MM.1S (cell line): ENCODE results near the gene TIMP4.

ENCODE experiments used
- DNase-seq: peaks from one replicate; pipeline ENCODE4 v3.0.0-alpha.2; 2015
- H2AFZ ChIP-seq: fragments of 300-600 bp; sonication (generic); 2 replicates; pipeline ENCODE4 v1.6.0; 2016; ENCODE audit warnings: antibody characterized with exemption, low read length
- H3F3A ChIP-seq: fragments of 300-600 bp; sonication (generic); 2 replicates; pipeline ENCODE4 v1.6.1; 2016; ENCODE audit warnings: mild to moderate bottlenecking, antibody characterized with exemption, low read length, moderate library complexity, mixed read lengths; ENCODE audit not compliant: insufficient read depth
- H3K27ac ChIP-seq: fragments of 300-600 bp; sonication (generic); 2 replicates; pipeline ENCODE4 v1.5.1; 2016; ENCODE audit warnings: mild to moderate bottlenecking, low read length
- H3K27me3 ChIP-seq: fragments of 300-600 bp; sonication (generic); replicated peaks from 2 replicates; pipeline ENCODE4 v1.6.0; 2016; ENCODE audit warnings: low read length; ENCODE audit not compliant: insufficient read depth
- H3K36me3 ChIP-seq: fragments of 300-600 bp; sonication (generic); replicated peaks from 2 replicates; pipeline ENCODE4 v1.6.1; 2016; ENCODE audit warnings: mild to moderate bottlenecking, low read length, mixed read lengths; ENCODE audit not compliant: insufficient read depth
- H3K4me1 ChIP-seq: fragments of 300-600 bp; sonication (generic); 2 replicates; pipeline ENCODE4 v1.6.1; 2016; ENCODE audit warnings: low read length, mixed read lengths
- H3K4me2 ChIP-seq: fragments of 300-600 bp; sonication (generic); 2 replicates; pipeline ENCODE4 v1.6.0; 2016; ENCODE audit warnings: low read depth, low read length
- H3K4me3 ChIP-seq: fragments of 300-600 bp; sonication (generic); 2 replicates; pipeline ENCODE4 v1.5.1; 2016; ENCODE audit warnings: low read length, mixed read lengths
- H3K79me2 ChIP-seq: fragments of 300-600 bp; sonication (generic); 2 replicates; pipeline ENCODE4 v1.6.1; 2016; ENCODE audit warnings: mixed run types, low read length, mixed read lengths
- H3K9ac ChIP-seq: fragments of 300-600 bp; sonication (generic); 2 replicates; pipeline ENCODE4 v1.6.1; 2016; ENCODE audit warnings: low read length, mixed read lengths
- H3K9me2 ChIP-seq: fragments of 300-600 bp; sonication (generic); replicated peaks from 2 replicates; pipeline ENCODE4 v1.6.1; 2016; ENCODE audit warnings: mild to moderate bottlenecking, low read length, mixed read lengths; ENCODE audit not compliant: insufficient read depth
- H3K9me3 ChIP-seq: fragments of 300-600 bp; sonication (generic); replicated peaks from 2 replicates; pipeline ENCODE4 v1.6.1; 2016; ENCODE audit warnings: mild to moderate bottlenecking, low read length, mixed read lengths; ENCODE audit not compliant: insufficient read depth
- H4K20me1 ChIP-seq: fragments of 300-600 bp; sonication (generic); 2 replicates; pipeline ENCODE4 v1.6.1; 2016; ENCODE audit warnings: mild to moderate bottlenecking, low read length, moderate library complexity, mixed read lengths; ENCODE audit not compliant: insufficient read depth
- EZH2 ChIP-seq: fragments of 300-600 bp; sonication (generic); optimal IDR thresholded peaks from 2 replicates; pipeline ENCODE3; 2017; ENCODE audit warnings: low read depth, mild to moderate bottlenecking, antibody characterized with exemption, low read length, mixed read lengths
- EZH2phosphoT487 ChIP-seq: fragments of 300-600 bp; sonication (generic); IDR thresholded peaks from 2 replicates; pipeline ENCODE4 v1.6.1; 2018; ENCODE audit warnings: antibody characterized with exemption, low read length
- TF ChIP-seq, protein P1 (sequence below): fragments of 300-600 bp; sonication (generic); IDR thresholded peaks from 2 replicates; pipeline ENCODE4 v1.5.1; 2016; ENCODE audit warnings: antibody characterized with exemption, low read length, mixed read lengths

The TIMP4 gene

DNA sequence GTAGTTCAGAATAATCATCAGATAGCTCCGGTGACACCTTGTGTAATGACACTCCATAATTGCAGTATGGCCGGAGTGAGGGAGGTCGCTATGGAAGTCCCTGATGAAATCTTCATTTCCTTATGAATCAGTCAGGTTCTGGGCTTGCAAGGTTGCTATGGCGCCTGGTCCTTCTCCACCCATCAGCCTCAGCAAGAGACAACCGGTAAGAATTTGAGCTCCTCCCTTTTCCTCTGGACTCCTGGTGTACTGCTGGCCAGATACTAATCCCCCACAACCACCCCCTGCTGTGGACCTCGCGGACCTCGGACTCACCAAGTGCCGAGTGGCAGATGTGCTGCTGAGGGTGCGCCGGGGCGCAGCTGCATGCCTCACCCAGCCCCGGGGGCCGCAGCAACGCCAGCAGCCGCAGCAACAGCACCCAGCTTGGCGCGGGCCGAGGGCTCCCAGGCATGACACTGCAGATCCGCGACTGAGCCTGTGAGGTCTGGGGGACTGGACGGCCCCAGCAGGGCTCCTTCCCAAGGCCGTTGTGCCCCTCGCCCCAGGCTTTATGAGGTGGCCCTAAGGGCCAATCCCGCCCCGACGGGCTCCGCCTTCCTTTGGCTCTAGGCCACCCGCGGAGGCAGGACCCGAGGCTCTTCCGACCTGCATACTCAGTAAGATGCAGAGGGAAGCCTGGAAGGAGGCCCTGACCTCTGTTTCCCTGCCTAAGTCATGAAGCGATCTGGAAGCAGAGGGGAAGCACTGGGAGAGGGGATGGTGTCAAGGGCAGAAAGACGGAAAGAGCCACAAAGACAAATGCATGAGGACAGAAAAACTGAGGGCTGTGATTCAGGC, at the start of gene TIMP4:
Gene TIMP4, minus strand, starts transcription at position 526 of the 840 bp plus-strand sequence. Its CDS starts 72 bp downstream, at position 454.
- no peak within 1 kb of the TSS for H3K27ac ChIP-seq
- H2AFZ ChIP-seq = no peak within 1 kb of the TSS

DNA sequence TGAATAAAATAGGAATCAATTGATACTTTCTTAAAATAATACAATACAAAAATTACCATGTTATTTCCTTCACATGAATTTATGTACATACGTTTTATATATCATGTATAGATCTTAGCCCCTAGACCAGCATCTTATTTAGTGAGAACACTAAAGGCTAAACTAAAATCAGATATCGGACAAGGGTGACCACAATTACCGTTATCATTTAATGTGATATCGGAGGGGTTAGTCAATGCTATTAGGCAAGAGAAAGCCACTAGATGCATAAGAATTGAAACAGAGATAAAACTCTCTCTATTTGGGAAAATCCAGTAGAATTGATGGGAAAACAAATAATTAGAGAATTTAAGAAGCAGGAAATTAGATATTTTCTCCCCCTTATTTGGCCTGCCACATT, 46.5 kb upstream of the TIMP4 start:
- no peak for DNase-seq
- H3K9ac ChIP-seq = no peak overlapping the region
- no peaks in the 10 kb centered on the region for H3K9me2 ChIP-seq
- no peak overlapping the region for H3K4me3 ChIP-seq
- no peaks in the 10 kb centered on the region for H3F3A ChIP-seq
- no peaks in the 10 kb centered on the region for H3K27me3 ChIP-seq
- H3K27ac ChIP-seq = no peak overlapping the region
- no peaks in the 10 kb centered on the region for H3K79me2 ChIP-seq
- no peak overlapping the region for H3K4me2 ChIP-seq
- H3K9me3 ChIP-seq = no peaks in the 10 kb centered on the region
- no peak overlapping the region for H2AFZ ChIP-seq
- H4K20me1 ChIP-seq = no peaks in the 10 kb centered on the region
- TF ChIP-seq, protein P1, sequence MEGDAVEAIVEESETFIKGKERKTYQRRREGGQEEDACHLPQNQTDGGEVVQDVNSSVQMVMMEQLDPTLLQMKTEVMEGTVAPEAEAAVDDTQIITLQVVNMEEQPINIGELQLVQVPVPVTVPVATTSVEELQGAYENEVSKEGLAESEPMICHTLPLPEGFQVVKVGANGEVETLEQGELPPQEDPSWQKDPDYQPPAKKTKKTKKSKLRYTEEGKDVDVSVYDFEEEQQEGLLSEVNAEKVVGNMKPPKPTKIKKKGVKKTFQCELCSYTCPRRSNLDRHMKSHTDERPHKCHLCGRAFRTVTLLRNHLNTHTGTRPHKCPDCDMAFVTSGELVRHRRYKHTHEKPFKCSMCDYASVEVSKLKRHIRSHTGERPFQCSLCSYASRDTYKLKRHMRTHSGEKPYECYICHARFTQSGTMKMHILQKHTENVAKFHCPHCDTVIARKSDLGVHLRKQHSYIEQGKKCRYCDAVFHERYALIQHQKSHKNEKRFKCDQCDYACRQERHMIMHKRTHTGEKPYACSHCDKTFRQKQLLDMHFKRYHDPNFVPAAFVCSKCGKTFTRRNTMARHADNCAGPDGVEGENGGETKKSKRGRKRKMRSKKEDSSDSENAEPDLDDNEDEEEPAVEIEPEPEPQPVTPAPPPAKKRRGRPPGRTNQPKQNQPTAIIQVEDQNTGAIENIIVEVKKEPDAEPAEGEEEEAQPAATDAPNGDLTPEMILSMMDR = no peak
- TF ChIP-seq EZH2 (no peak), EZH2phosphoT487 (no peak)
- H3K36me3 ChIP-seq = no peaks in the 10 kb centered on the region
- H3K4me1 ChIP-seq = no peaks in the 10 kb centered on the region

More for the DNA sequence above, at the start of gene TIMP4:
- no peak for DNase-seq
- Histone ChIP-seq H3K79me2 (no peaks in the 10 kb centered on the region), H3K36me3 (no peaks in the 10 kb centered on the region), H4K20me1 (no peaks in the 10 kb centered on the region), H3K4me1 (no peaks in the 10 kb centered on the region), H3F3A (no peaks in the 10 kb centered on the region), H3K4me3 (no peak within 1 kb of the TSS), H3K4me2 (no peak within 1 kb of the TSS), H3K9ac (no peak within 1 kb of the TSS), H3K9me3 (no peaks in the 10 kb centered on the region), H3K9me2 (no peaks in the 10 kb centered on the region), H3K27me3 (no peaks in the 10 kb centered on the region)
- TF ChIP-seq, protein P1 = no peak
- TF ChIP-seq EZH2phosphoT487 (no peak), EZH2 (no peak)

DNA sequence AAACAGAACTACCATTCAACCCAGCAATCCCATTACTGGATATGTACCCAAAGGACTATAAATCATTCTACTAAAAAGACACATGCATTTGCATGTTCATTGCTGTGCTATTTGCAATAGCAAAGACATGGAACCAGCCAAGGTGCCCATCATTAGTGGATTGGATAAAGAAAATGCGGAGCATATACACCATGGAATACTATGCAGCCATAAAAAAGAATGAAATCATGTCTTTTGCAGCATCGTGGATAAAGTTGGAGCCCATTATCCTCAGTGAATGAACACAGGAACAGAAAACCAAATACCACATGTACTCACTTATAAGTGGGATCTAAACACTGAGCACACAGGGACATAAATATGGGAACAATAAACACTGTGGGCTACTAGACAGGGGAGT, 43.1 kb upstream of the TIMP4 start:
- no peak for DNase-seq
- H3K27ac ChIP-seq = no peak overlapping the region
- H3K9me2 ChIP-seq = no peaks in the 10 kb centered on the region
- H3F3A ChIP-seq = no peaks in the 10 kb centered on the region
- no peaks in the 10 kb centered on the region for H3K27me3 ChIP-seq
- no peak overlapping the region for H2AFZ ChIP-seq
- H3K4me1 ChIP-seq = no peaks in the 10 kb centered on the region
- H4K20me1 ChIP-seq = no peaks in the 10 kb centered on the region
- H3K36me3 ChIP-seq = no peaks in the 10 kb centered on the region
- no peak for TF ChIP-seq EZH2
- TF ChIP-seq, protein P1 = no peak
- no peak for TF ChIP-seq EZH2phosphoT487
- no peaks in the 10 kb centered on the region for H3K9me3 ChIP-seq
- H3K4me3 ChIP-seq = no peak overlapping the region
- H3K4me2 ChIP-seq = no peak overlapping the region
- no peaks in the 10 kb centered on the region for H3K79me2 ChIP-seq
- no peak overlapping the region for H3K9ac ChIP-seq
